ENCODE data around the gene SIMC1. TPM values are rescaled to one million over a fixed set of nuclear protein-coding genes. Genes with fewer than 3 reads are reported as not detected.
A peak's percentile ranks its signal among the peaks of the same experiment; 100 is the strongest.

Gene SIMC1
- total RNA-seq, 1 donor from 2014 or later = 5.5 TPM

GRCh38 chr5:176365351-176366231 lies 127.4 kb downstream of the SIMC1 start, which contains the start of gene ARL10:
Gene ARL10 (plus strand): TSS chr5:176365487. CDS start chr5:176365564, 77 bp downstream.
- peak; percentile 44 for ATAC-seq

- no peak for ATAC-seq
Measured at GRCh38 chr5:176366232-176366894, 128.1 kb downstream of the SIMC1 start.

- no peak for ATAC-seq
Measured at GRCh38 chr5:176368726-176369125, 130.5 kb downstream of the SIMC1 start.

GRCh38 chr5:176369934-176370711 lies 131.9 kb downstream of the SIMC1 start:
- ATAC-seq = no peak

GRCh38 chr5:176371621-176372539 lies 133.7 kb downstream of the SIMC1 start:
- ATAC-seq = peak; percentile 69

GRCh38 chr5:176373100-176373818 lies 135.0 kb downstream of the SIMC1 start:
- no peak for ATAC-seq

- ATAC-seq = no peak
Measured at GRCh38 chr5:176379881-176380280, 141.7 kb downstream of the SIMC1 start.

GRCh38 chr5:176381423-176381822 lies 143.2 kb downstream of the SIMC1 start:
- ATAC-seq = no peak

GRCh38 chr5:176381979-176382378 lies 143.8 kb downstream of the SIMC1 start:
- peak; percentile 49 for ATAC-seq

- ATAC-seq = no peak
Measured at GRCh38 chr5:176382721-176383120, 144.5 kb downstream of the SIMC1 start.

GRCh38 chr5:176383248-176383905 lies 145.2 kb downstream of the SIMC1 start:
- ATAC-seq = no peak

GRCh38 chr5:176383961-176384360 lies 145.7 kb downstream of the SIMC1 start:
- ATAC-seq = no peak

- ATAC-seq = no peak
Measured at GRCh38 chr5:176384366-176384930, 146.2 kb downstream of the SIMC1 start.

GRCh38 chr5:176384991-176385390 lies 146.8 kb downstream of the SIMC1 start:
- no peak for ATAC-seq

- no peak for ATAC-seq
Measured at GRCh38 chr5:176386491-176386890, 148.3 kb downstream of the SIMC1 start.

GRCh38 chr5:176387384-176387925 lies 149.2 kb downstream of the SIMC1 start:
- ATAC-seq = no peak

GRCh38 chr5:176388003-176388443 lies 149.8 kb downstream of the SIMC1 start:
- peak; percentile 2 for ATAC-seq

GRCh38 chr5:176388444-176389134 lies 150.4 kb downstream of the SIMC1 start, which contains the start of the genes HIGD2A and NOP16:
Gene HIGD2A (plus strand): TSS chr5:176388751. CDS start chr5:176388820, 69 bp downstream.
Gene NOP16 (minus strand): TSS chr5:176388598. CDS start chr5:176388539, 59 bp downstream.
- peak; percentile 95 for ATAC-seq
